Ramos (cell line): ENCODE data around the gene TRIM54.
"Not testable (repeated sequence)": the region's sequence is repeated elsewhere in the genome, so short reads cannot be mapped to it uniquely, and the experiment has no call there.

Experiments
- in situ Hi-C: fragments of 300-500 bp; cut with MboI; formaldehyde crosslinking; loops from one replicate; pipeline ENCODE4 v1.14.3; 2022; ENCODE audit warnings: low sequenced_read_pairs; ENCODE audit not compliant: unreplicated experiment

The TRIM54 gene

DNA sequence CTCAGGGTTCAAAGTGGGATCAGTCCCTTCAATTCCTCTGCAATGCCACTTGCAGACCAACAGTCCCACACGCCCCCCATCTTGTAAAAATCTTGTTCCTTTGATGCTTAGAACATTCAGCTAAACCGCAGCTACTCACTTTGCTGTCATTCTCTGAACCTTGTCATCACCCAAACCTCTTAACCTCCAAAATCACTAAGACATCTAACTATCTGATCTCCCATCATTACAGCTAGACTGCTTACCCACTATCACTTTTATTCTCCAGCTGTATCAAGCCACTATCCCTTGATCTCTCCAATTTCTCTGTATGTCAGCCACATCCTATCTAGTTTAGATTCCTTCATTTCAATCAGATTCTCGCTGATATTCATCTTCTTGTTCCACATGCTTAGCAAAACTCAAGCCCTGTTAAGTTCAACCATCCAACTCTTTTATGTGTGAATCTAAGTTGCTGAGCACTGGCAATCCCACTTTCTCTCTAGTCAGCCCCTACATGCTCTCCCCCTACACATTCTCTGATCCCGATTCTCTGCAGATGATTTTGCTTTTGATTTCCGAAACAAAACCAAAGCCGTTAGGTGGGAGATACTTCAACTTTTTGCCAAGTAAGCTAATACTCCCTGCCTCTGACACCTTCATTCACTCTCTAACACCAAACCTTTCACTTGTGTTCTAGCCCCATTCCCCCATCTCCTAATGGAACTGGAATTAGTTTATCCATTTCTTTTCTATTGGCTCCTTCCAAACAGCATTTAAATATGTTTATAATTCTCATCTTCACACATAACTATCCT is 69.8 kb downstream of the TRIM54 start:
- in situ Hi-C loops, result no loop called here

DNA sequence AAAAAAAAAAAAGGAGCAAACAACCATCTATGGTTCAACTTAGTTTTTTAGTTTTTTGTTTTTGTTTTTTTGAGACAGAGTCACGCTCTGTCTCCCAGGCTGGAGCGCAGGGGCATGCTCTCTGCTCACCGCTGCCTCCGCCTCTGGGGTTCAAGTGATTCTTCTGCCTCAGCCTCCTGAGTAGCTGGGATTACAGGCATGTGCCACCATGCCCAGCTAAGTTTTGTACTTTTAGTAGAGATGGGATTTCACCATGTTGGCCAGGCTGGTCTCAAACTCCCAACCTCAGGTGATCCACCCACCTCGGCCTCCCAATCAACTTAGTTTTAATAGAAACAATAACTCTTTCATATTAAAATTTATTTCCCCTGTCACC is 71.1 kb downstream of the TRIM54 start:
- in situ Hi-C loops, result not testable (repeated sequence)

DNA sequence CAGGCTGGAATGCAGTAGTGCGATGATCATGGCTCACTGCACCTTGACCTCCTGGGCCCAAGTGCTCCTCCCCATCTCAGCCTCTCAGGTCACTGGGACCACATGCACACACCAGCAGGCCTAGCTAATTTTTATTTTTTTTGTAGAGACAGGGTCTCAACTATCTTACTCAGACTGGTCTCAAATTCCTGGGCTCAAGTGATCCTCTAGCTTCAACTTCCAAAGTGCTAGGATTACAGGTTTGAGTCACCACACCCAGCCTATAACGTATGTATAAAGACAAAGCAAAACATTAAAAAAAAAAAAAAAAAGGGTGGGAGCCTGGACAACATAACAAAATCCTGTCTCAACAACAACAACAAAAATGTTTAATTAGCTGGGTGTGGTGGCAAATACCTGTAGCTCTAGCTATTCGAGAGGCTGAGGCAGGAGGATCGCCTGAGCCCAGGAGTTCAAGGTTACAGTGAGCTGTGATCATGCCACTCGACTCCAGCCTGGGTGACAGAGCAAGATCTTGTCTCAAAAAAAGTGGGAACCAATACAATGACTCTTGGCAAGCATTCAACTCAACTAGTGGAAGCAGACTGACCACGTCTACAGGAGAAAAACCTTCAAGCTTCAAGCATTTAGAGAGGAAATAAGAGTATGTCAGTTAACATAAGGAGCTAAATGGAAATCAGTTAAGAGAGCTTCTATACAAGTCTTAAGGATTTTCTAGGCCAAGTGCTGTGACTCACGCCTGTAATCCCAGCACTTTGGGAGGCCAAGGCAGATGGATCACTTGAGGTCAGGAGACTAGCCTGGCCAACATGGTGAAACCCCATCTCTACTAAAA is 71.8 kb downstream of the TRIM54 start:
- in situ Hi-C loops, result no loop called here

DNA sequence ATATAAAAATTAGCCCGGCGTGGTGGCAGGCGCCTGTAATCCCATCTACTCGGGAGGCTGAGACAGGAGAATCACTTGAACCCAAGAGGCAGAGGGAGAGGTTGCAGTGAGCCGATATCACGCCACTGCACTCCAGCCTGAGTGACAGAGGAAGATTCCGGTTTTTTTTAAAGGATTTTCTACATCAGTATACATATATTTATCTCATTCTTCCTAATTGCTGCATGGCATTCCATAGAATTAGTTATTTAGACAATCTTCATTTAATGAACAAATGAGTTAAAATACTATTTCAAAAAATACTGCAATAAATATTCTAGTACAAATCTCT is 72.3 kb downstream of the TRIM54 start:
- in situ Hi-C loops, result no loop called here

DNA sequence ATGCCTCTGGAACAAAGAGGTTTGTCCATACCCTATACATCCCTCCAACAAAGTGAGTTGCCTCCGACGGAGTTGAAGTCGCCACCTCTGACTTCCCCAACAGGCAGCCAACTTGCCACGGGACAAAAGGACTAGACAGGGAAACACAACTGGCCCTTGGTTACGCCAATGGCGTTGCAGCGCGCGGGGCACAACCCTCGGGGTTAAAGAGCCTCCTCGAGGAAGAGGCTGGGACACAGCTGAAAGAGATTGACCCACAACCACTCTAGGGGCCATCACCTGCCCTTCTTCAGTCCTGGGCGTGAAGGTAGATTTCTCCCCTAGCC is 73.8 kb downstream of the TRIM54 start:
- in situ Hi-C loops, result no loop called here

DNA sequence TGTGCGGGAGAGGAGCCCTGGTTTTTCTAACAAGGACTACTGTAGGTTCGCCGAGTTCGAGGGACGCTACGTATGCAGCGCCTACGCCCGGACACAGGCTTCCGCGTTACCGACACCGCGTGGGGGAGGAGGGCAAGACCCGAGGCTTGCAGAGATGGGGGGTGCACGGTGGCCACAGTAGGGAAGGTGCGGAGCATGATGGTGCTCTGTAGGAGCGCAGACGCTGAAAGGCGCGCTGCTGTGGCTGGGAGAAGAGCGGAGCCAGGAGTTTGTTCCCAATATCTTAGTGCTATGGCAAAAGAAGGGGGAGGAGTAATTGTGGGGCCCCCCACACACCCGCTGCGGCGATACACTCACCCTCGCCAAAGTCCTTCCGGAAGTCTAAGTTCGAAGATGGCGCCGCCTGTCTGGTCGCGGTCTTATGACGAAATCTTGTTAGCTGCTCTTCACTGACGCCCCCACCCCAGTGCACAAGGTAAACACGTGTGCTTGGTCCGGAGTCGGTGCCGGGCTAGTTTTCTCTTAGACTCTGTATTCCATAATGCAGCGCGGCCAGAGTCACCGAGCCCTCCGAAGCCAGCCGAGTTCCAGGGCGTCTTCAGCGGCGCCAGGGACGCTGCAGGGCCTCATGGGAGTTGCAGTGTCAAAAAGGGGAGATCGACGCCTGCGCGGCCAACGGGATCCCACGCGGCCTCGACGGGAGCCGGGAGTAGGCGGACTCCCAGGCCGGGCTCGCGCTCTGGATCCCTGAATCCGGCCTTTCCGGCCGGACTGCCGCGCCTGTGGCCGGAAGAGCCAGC is 74.4 kb downstream of the TRIM54 start, which contains the start of gene GTF3C2:
Gene GTF3C2 (minus strand): TSS at position 383 of the 800 bp plus-strand sequence. CDS start 13,210 bp downstream, outside the sequence.
- in situ Hi-C loops, result no loop called here
